Suprapubic skin (tissue), 4 donors: ENCODE measurements around the gene KRTAP5-3. TPM values are rescaled to one million over a fixed set of nuclear protein-coding genes. Genes with fewer than 3 reads are reported as not detected.
A peak's percentile ranks its signal among the peaks of the same experiment; 100 is the strongest.

ENCODE experiments used
- DNase-seq, 2 donors: peaks; one replicate each; pipeline ENCODE4 v3.0.0-alpha.2; 2019; ENCODE audit warnings: low spot score in 2 of 2
- H3K27ac ChIP-seq: fragments of 200-600 bp; sonication (generic); one replicate; pipeline ENCODE4 v1.5.1; 2019
- H3K27me3 ChIP-seq: fragments of 200-600 bp; sonication (generic); one replicate; pipeline ENCODE4 v1.5.1; 2019
- H3K36me3 ChIP-seq: fragments of 200-600 bp; sonication (generic); one replicate; pipeline ENCODE4 v1.5.1; 2019
- H3K4me1 ChIP-seq: fragments of 200-600 bp; sonication (generic); one replicate; pipeline ENCODE4 v1.5.1; 2019
- H3K4me3 ChIP-seq: fragments of 200-600 bp; sonication (generic); one replicate; pipeline ENCODE4 v1.5.1; 2019; ENCODE audit warnings: mild to moderate bottlenecking
- H3K9me3 ChIP-seq: fragments of 200-600 bp; sonication (generic); one replicate; pipeline ENCODE4 v1.5.1; 2019
- EP300 ChIP-seq: sonication (generic); formaldehyde crosslinking; IDR thresholded peaks from one replicate; pipeline ENCODE4 v1.6.1; 2017; ENCODE audit warnings: antibody characterized with exemption
- POLR2A ChIP-seq, 2 donors: fragments of 450-650 bp; IDR thresholded peaks; one replicate each; pipeline ENCODE4 v1.6.1; 2017; ENCODE audit warnings: antibody characterized with exemption in 2 of 2, mild to moderate bottlenecking in 2 of 2, moderate library complexity in 2 of 2
- POLR2AphosphoS5 ChIP-seq, 3 donors: sonication (generic); formaldehyde crosslinking; IDR thresholded peaks; one replicate each; pipeline ENCODE4 v1.6.1; 2017; ENCODE audit warnings: antibody characterized with exemption in 3 of 3
- WGBS: methylation state at CpG from one replicate; pipeline ENCODE4 v1.1.5; 2018; 5-methylcytosine and 5-hydroxymethylcytosine counted together
- total RNA-seq, 4 donors: library from RNA; depleted of rRNA; stranded (reverse); fragments of >200 nt; gene quantifications; one replicate each; pipeline ENCODE4 v1.1.0, GENCODE V29; 2016
- TF ChIP-seq, protein P1 (sequence below), 2 donors: fragments of 200-600 bp in 1 of 2; fragments of 450-650 bp in 1 of 2; sonication (generic) in 1 of 2; IDR thresholded peaks; one replicate each; pipeline ENCODE4 v1.5.1; 2016 to 2019; ENCODE audit warnings: antibody characterized with exemption in 2 of 2, mild to moderate bottlenecking in 1 of 2, moderate library complexity in 1 of 2

The KRTAP5-3 gene
- total RNA-seq, 4 donors from 2014 or later, result 3.7 to 14.9 (median 4.4) TPM; not detected in 1

DNA sequence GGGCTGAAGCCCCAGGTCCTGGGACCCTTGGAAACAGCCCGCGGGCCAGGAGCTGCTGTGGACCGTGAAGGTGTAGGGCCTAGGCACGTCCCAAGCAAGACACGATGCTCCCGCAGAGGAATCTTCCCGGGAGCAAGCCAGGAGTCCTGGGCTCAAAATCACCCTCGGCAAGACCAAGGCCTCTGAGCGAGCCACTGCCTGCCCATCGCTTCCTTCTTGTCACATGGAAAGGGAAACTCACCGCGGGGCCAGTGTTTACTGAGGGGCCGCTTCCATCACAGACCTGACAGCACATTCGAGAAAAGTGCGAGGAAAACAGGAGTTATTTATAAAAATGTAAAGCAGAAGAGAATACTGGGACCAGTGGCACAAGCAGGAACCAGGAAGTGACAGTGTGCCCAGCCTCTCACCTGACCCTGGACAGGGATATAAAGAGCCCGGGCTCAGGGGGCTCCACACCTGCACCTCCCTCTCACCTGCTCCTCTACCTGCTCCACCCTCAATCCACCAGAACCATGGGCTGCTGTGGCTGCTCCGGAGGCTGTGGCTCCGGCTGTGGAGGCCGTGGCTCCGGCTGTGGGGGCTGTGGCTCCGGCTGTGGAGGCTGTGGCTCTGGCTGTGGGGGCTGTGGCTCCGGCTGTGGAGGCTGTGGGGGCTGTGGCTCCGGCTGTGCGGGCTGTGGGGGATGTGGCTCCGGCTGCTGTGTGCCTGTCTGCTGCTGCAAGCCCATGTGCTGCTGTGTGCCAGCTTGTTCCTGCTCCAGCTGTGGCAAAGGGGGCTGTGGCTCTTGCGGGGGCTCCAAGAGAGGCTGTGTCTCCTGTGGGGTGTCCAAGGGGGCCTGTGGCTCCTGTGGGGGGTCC, 21.3 kb upstream of the KRTAP5-3 start, which contains the start of gene KRTAP5-5:
Gene KRTAP5-5, plus strand, starts transcription at position 450 of the 860 bp plus-strand sequence. Its CDS starts 66 bp downstream, at position 516.
- H3K4me3 ChIP-seq, result no peak within 1 kb of the TSS
- 69% methylated on average over 14 of the region's 26 CpGs for WGBS
- no peaks in the 10 kb centered on the region for H3K4me1 ChIP-seq
- H3K9me3 ChIP-seq, result no peaks in the 10 kb centered on the region
- H3K27ac ChIP-seq, result no peak within 1 kb of the TSS
- TF ChIP-seq, protein P1, sequence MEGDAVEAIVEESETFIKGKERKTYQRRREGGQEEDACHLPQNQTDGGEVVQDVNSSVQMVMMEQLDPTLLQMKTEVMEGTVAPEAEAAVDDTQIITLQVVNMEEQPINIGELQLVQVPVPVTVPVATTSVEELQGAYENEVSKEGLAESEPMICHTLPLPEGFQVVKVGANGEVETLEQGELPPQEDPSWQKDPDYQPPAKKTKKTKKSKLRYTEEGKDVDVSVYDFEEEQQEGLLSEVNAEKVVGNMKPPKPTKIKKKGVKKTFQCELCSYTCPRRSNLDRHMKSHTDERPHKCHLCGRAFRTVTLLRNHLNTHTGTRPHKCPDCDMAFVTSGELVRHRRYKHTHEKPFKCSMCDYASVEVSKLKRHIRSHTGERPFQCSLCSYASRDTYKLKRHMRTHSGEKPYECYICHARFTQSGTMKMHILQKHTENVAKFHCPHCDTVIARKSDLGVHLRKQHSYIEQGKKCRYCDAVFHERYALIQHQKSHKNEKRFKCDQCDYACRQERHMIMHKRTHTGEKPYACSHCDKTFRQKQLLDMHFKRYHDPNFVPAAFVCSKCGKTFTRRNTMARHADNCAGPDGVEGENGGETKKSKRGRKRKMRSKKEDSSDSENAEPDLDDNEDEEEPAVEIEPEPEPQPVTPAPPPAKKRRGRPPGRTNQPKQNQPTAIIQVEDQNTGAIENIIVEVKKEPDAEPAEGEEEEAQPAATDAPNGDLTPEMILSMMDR (IDR thresholded peaks at IDR 0.05), result no peak
- TF ChIP-seq EP300 (no peak), POLR2AphosphoS5 (IDR thresholded peaks at IDR 0.05) (no peak), POLR2A (IDR thresholded peaks at IDR 0.05) (no peak)
- DNase-seq, result no peak
- no peaks in the 10 kb centered on the region for H3K36me3 ChIP-seq
- H3K27me3 ChIP-seq, result peaks cover 56% of the 10 kb centered on the region

DNA sequence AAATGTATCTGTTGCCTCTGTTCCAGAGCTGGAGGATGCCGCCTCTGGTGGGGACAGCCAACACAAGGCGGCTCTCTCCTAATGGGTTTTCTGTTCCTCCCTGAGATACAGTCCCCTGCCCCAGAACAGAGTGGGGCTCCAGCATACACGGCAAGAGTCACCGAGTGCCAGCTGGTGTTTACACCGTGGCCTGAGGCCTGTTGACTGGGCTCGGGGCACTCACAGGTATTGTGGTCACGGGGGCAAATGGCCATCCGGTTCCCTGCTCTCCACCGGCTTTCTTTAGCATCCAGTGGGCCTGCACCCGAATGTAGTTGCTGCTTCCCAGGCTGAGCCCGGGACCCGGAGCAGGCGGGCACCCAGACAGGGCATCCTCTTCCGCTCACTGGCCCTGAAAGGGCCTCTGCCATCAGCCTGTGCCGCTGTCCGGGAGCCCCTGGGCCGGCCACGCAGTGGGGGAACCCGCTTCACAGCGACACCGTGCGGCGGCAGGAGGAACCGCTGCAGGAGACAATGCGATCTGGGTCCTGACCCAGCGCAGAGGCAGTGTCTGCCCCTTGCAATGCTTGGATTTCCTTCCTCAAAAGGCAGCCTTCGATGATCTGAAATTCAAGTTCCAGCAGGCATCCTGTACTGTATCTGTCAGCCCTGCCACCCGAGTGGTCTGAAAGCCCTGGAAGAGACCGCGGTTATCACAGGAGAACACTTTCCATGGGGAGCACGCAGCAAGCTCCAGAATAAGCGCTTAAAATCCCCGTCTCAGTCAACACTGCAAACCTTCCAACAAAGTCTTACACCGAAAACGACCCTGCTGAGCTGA, 20.5 kb upstream of the KRTAP5-3 start:
- Histone ChIP-seq H3K4me1 (no peaks in the 10 kb centered on the region), H3K4me3 (no peak overlapping the region), H3K27me3 (peaks cover 52% of the 10 kb centered on the region), H3K36me3 (no peaks in the 10 kb centered on the region), H3K9me3 (no peaks in the 10 kb centered on the region), H3K27ac (no peak overlapping the region)
- 32% methylated on average over 21 of the region's 35 CpGs for WGBS
- TF ChIP-seq EP300 (no peak), POLR2AphosphoS5 (IDR thresholded peaks at IDR 0.05) (no peak)
- TF ChIP-seq, protein P1 (IDR thresholded peaks at IDR 0.05), result peak; percentile 44 to 96
- no peak for DNase-seq

DNA sequence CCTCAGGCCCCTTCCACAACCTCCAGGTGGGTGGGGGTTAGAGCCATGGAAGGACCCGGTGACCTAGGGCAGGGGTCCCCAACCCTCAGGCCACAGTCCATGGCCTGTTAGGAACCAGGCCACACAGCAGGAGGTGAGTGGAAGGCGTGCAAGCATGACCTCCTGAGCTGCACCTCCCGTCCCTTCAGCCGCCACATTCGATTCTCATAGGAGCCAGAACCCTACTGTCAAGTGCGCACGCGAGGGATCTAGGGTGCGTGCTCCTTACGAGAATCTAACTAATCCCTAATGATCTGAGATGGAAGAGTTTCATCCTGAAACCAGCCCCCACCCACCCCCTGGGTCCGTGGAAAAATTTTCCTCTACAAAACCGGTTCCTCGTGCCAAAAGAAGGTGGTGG, 17.3 kb upstream of the KRTAP5-3 start:
- DNase-seq, result no peak
- 81% methylated on average over 12 of the region's 13 CpGs for WGBS
- TF ChIP-seq, protein P1 (IDR thresholded peaks at IDR 0.05), result no peak
- TF ChIP-seq EP300 (no peak), POLR2AphosphoS5 (IDR thresholded peaks at IDR 0.05) (no peak), POLR2A (IDR thresholded peaks at IDR 0.05) (no peak)
- Histone ChIP-seq H3K9me3 (no peaks in the 10 kb centered on the region), H3K4me1 (no peaks in the 10 kb centered on the region), H3K27ac (no peak overlapping the region), H3K36me3 (no peaks in the 10 kb centered on the region), H3K27me3 (peaks cover 36% of the 10 kb centered on the region), H3K4me3 (no peak overlapping the region)

DNA sequence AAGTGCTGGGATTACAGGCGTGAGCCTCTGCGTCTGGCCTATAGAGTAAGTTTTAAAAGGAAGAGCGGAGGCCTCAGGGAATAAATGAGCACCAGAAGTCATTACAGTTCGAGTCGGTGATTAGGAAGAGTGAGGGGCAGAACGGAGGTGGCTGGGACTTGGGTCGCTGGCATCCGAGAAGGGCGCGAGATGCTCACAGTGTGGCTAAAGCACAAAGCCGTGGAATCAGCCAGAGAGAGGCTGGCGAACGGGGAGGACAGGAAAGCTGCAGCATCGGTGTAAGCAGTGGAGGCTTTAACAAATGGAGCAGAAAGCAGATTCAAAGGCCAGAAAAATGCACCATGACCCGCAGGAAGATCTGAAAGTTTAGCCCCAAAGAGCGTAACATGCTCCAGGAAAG, 16.4 kb upstream of the KRTAP5-3 start:
- Histone ChIP-seq H3K36me3 (no peaks in the 10 kb centered on the region), H3K4me3 (no peak overlapping the region), H3K4me1 (no peaks in the 10 kb centered on the region), H3K9me3 (no peaks in the 10 kb centered on the region), H3K27me3 (peaks cover 32% of the 10 kb centered on the region), H3K27ac (no peak overlapping the region)
- TF ChIP-seq POLR2A (IDR thresholded peaks at IDR 0.05) (no peak), EP300 (no peak), POLR2AphosphoS5 (IDR thresholded peaks at IDR 0.05) (no peak)
- TF ChIP-seq, protein P1 (IDR thresholded peaks at IDR 0.05), result no peak
- 86% methylated on average over 16 of the region's 16 CpGs for WGBS
- no peak for DNase-seq

DNA sequence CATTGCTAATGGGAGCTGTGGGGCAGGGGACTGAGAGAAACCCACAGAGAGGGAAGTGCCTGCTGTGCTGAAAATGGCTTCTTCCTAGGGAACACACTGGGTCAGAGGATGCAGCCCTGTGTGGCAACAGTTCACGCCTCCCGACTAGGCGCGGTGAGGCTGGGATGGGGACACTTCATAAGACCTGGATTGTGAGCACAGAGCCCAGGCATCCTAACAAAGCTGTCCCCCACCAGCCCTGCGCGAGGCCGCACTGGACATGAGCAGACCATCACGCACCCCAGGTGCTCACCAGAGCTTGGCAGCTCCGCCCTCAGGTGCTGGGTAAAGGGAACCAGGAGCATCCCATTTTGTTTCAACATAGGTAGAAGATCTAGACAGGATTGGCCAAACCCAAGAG, 15.5 kb upstream of the KRTAP5-3 start:
- Histone ChIP-seq H3K9me3 (no peaks in the 10 kb centered on the region), H3K27me3 (peaks cover 23% of the 10 kb centered on the region)
- TF ChIP-seq EP300, result no peak
- no peak for TF ChIP-seq POLR2A (IDR thresholded peaks at IDR 0.05)

More for the DNA sequence above, 15.5 kb upstream of the KRTAP5-3 start:
- WGBS, result 92% methylated on average over 9 of the region's 9 CpGs
- H3K27ac ChIP-seq, result no peak overlapping the region
- no peaks in the 10 kb centered on the region for H3K4me1 ChIP-seq
- H3K4me3 ChIP-seq, result no peak overlapping the region
- no peak for DNase-seq
- H3K36me3 ChIP-seq, result no peaks in the 10 kb centered on the region
